CD14-positive monocyte (primary cell): ENCODE measurements around the gene ITPR1. TPM values are rescaled to one million over a fixed set of nuclear protein-coding genes. Genes with fewer than 3 reads are reported as not detected.

Source experiments
- DNase-seq, 3 donors: peaks; one replicate each; pipeline ENCODE4 v3.0.0-alpha.2; 2011 to 2022
- H2AFZ ChIP-seq: 2 replicates; pipeline ENCODE4 v1.6.0; 2012; ENCODE audit warnings: mild to moderate bottlenecking, low read depth, low read length, inconsistent platforms; ENCODE audit not compliant: insufficient read depth, poor library complexity, severe bottlenecking
- H3K27ac ChIP-seq, 2 donors: 1 replicate in 1 of 2; 2 replicates in 1 of 2; pipeline ENCODE4 v1.5.1; 2012 to 2013; ENCODE audit warnings: low read length in 2 of 2, control low read depth in 1 of 2, inconsistent platforms in 1 of 2, low read depth in 1 of 2, mild to moderate bottlenecking in 1 of 2
- H3K27me3 ChIP-seq, 2 donors: one replicate each; pipeline versions ENCODE4 v1.6.0 to v1.6.1; 2011 to 2013; ENCODE audit warnings: low read length in 2 of 2; ENCODE audit not compliant: control insufficient read depth in 2 of 2, insufficient read depth in 2 of 2
- H3K36me3 ChIP-seq, 2 donors: replicated peaks in 1 of 2; 1 replicate in 1 of 2; 2 replicates in 1 of 2; pipeline versions ENCODE4 v1.5.1 to v1.6.1; 2012 to 2013; ENCODE audit warnings: low read length in 2 of 2, control low read depth in 1 of 2, inconsistent platforms in 1 of 2, mild to moderate bottlenecking in 1 of 2; ENCODE audit not compliant: insufficient read depth in 2 of 2, control insufficient read depth in 1 of 2
- H3K4me1 ChIP-seq, 2 donors: 1 replicate in 1 of 2; 2 replicates in 1 of 2; pipeline versions ENCODE4 v1.5.1 to v1.6.1; 2012 to 2013; ENCODE audit warnings: low read length in 2 of 2, control low read depth in 1 of 2, inconsistent platforms in 1 of 2, mild to moderate bottlenecking in 1 of 2, moderate library complexity in 1 of 2; ENCODE audit not compliant: insufficient read depth in 2 of 2, control insufficient read depth in 1 of 2
- H3K4me2 ChIP-seq: replicated peaks from 2 replicates; pipeline ENCODE3; 2012; ENCODE audit warnings: low read length, moderate library complexity, mild to moderate bottlenecking; ENCODE audit not compliant: poor library complexity, severe bottlenecking; ENCODE audit errors: extremely low read depth
- H3K4me3 ChIP-seq, 3 experiments: fragments of 200-600 bp in 1 of 3; sonication (generic) in 1 of 3; replicated peaks in 1 of 3; 1 replicate in 2 of 3; 2 replicates in 1 of 3; pipeline ENCODE4 v1.5.1; 2011 to 2013; ENCODE audit warnings: low read length in 3 of 3, mild to moderate bottlenecking in 3 of 3, control low read depth in 2 of 3, low read depth in 2 of 3, inconsistent platforms in 1 of 3, moderate library complexity in 1 of 3
- H3K79me2 ChIP-seq: 2 replicates; pipeline ENCODE4 v1.6.0; 2012; ENCODE audit warnings: mild to moderate bottlenecking, control low read depth, inconsistent platforms, low read length, moderate library complexity; ENCODE audit not compliant: insufficient read depth
- H3K9ac ChIP-seq: 2 replicates; pipeline ENCODE4 v1.6.0; 2017; ENCODE audit warnings: low read length, mild to moderate bottlenecking; ENCODE audit not compliant: insufficient read depth, poor library complexity, severe bottlenecking
- H3K9me3 ChIP-seq, 2 donors: replicated peaks in 1 of 2; 1 replicate in 1 of 2; 2 replicates in 1 of 2; pipeline versions ENCODE4 v1.5.1 to v1.6.1; 2012 to 2013; ENCODE audit warnings: low read length in 2 of 2, control low read depth in 1 of 2; ENCODE audit not compliant: control insufficient read depth in 1 of 2, insufficient read depth in 1 of 2
- H4K20me1 ChIP-seq: 2 replicates; pipeline ENCODE4 v1.6.0; 2012; ENCODE audit warnings: mild to moderate bottlenecking, low read length, control low read depth, moderate library complexity; ENCODE audit not compliant: insufficient read depth
- H3K27ac Mint-ChIP-seq, 7 donors: one replicate each; pipeline ENCODE4 v1.8.0; 2020; ENCODE audit warnings: mild to moderate bottlenecking in 7 of 7, mixed read lengths in 7 of 7, moderate library complexity in 6 of 7, inconsistent platforms in 2 of 7
- H3K27me3 Mint-ChIP-seq, 3 donors: one replicate each; pipeline ENCODE4 v1.8.0; 2021 to 2022; ENCODE audit warnings: low read depth in 3 of 3, mild to moderate bottlenecking in 3 of 3, mixed read lengths in 3 of 3, moderate library complexity in 3 of 3, inconsistent platforms in 1 of 3
- H3K36me3 Mint-ChIP-seq, 2 donors: one replicate each; pipeline ENCODE4 v1.8.0; 2020; ENCODE audit warnings: mixed read lengths in 2 of 2, inconsistent platforms in 1 of 2, mild to moderate bottlenecking in 1 of 2
- H3K4me1 Mint-ChIP-seq: one replicate; pipeline ENCODE4 v1.8.0; 2020; ENCODE audit warnings: mild to moderate bottlenecking, mixed read lengths
- H3K4me3 Mint-ChIP-seq, 2 donors: one replicate each; pipeline ENCODE4 v1.8.0; 2020; ENCODE audit warnings: mild to moderate bottlenecking in 2 of 2, mixed read lengths in 2 of 2, moderate library complexity in 1 of 2
- H3K9me3 Mint-ChIP-seq, 7 donors: one replicate each; pipeline ENCODE4 v1.8.0; 2020 to 2022; ENCODE audit warnings: mixed read lengths in 7 of 7, mild to moderate bottlenecking in 6 of 7, moderate library complexity in 6 of 7, inconsistent platforms in 2 of 7
- CTCF ChIP-seq: fragments of 200-600 bp; IDR thresholded peaks from one replicate; pipeline ENCODE4 v1.8.0; 2022; ENCODE audit warnings: antibody characterized with exemption, mild to moderate bottlenecking
- WGBS: methylation state at CpG from one replicate; pipeline ENCODE4 v1.1.5; 2013; ENCODE audit warnings: missing lambda C conversion rate; ENCODE audit not compliant: insufficient coverage; 5-methylcytosine and 5-hydroxymethylcytosine counted together
- intact Hi-C, 2 donors: fragments of 100-400 bp; cut with micrococcal nuclease; formaldehyde crosslinking; loops; one replicate each; pipeline versions ENCODE4 v1.15.0 to v1.15.1; 2023
- polyA plus RNA-seq, 3 donors: library from polyadenylated mRNA; depleted of rRNA in 1 of 3; unstranded in 2 of 3; stranded (reverse) in 1 of 3; fragments of 300-500 nt in 2 of 3; fragments of >200 nt in 1 of 3; fragmentation: Illumina TruSeq in 2 of 3; gene quantifications; 1 replicate in 2 of 3; 2 replicates in 1 of 3; pipeline ENCODE4 v1.2.3, GENCODE V29; 2012 to 2021

Gene ITPR1
- polyA plus RNA-seq, 3 donors: 3.2 to 21.1 (median 7.1) TPM

- intact Hi-C loops: no loop called here
- no peaks in the 10 kb centered on the region for H3K9me3 ChIP-seq
- H3K36me3 ChIP-seq: peaks cover 63 to 99% of the 10 kb centered on the region in 2 donors
- no peaks in the 10 kb centered on the region for H3K27me3 Mint-ChIP-seq
- H3K27me3 ChIP-seq: no peaks in the 10 kb centered on the region
- H3K36me3 Mint-ChIP-seq: peaks cover 76 to 86% of the 10 kb centered on the region in 2 donors
- no peak overlapping the region for H3K4me2 ChIP-seq
- DNase-seq: no peak
- H3K4me3 ChIP-seq: no peak overlapping the region
- no CpG with 5 or more reads among the region's 2 CpGs for WGBS
- no peak for TF ChIP-seq CTCF
- H3K4me1 Mint-ChIP-seq: no peaks in the 10 kb centered on the region
- no peaks in the 10 kb centered on the region for H4K20me1 ChIP-seq
- H3K9me3 Mint-ChIP-seq: peaks cover 0 to 2% (median 0%) of the 10 kb centered on the region in 7 donors
- H3K4me3 Mint-ChIP-seq: no peak overlapping the region
- H3K4me1 ChIP-seq: no peaks in the 10 kb centered on the region
- no peak overlapping the region for H3K27ac Mint-ChIP-seq
- H3K27ac ChIP-seq: no peak overlapping the region
- H2AFZ ChIP-seq: no peak overlapping the region
- no peak overlapping the region for H3K9ac ChIP-seq
- no peaks in the 10 kb centered on the region for H3K79me2 ChIP-seq
These were observed 285.0 kb downstream of the ITPR1 start for GRCh38 chr3:4778119-4778518.

- Histone ChIP-seq H3K4me1 (no peaks in the 10 kb centered on the region), H4K20me1 (no peaks in the 10 kb centered on the region), H3K9ac (no peak overlapping the region), H3K4me3 (no peak overlapping the region), H3K4me2 (no peak overlapping the region), H2AFZ (no peak overlapping the region), H3K27ac (no peak overlapping the region), H3K79me2 (no peaks in the 10 kb centered on the region), H3K27me3 (no peaks in the 10 kb centered on the region), H3K9me3 (no peaks in the 10 kb centered on the region), H3K36me3 (peaks cover 63 to 99% of the 10 kb centered on the region in 2 donors)
- no peak overlapping the region for H3K4me3 Mint-ChIP-seq
- no peak overlapping the region for H3K27ac Mint-ChIP-seq
- intact Hi-C loops: no loop called here
- WGBS: 100% methylated on average over 1 of the region's 1 CpG
- TF ChIP-seq CTCF: no peak
- no peak for DNase-seq
- H3K36me3 Mint-ChIP-seq: peaks cover 77 to 87% of the 10 kb centered on the region in 2 donors
- peaks cover 0 to 2% (median 0%) of the 10 kb centered on the region in 7 donors for H3K9me3 Mint-ChIP-seq
- H3K4me1 Mint-ChIP-seq: no peaks in the 10 kb centered on the region
- no peaks in the 10 kb centered on the region for H3K27me3 Mint-ChIP-seq
These were observed 285.6 kb downstream of the ITPR1 start for GRCh38 chr3:4778740-4779139.
